Activated CD8-positive, alpha-beta T cell treated with anti-CD3 and anti-CD28 coated beads for 36 hours (primary cell): ENCODE results near the gene PCDHGB6. TPM values are rescaled to one million over a fixed set of nuclear protein-coding genes. Genes with fewer than 3 reads are reported as not detected.

ENCODE experiments used
- ATAC-seq: fragments of 200-7000 bp; cut with Tn5 transposase; one replicate; pipeline ENCODE4 v1.10.0; 2021; ENCODE audit warnings: mild to moderate bottlenecking, moderate library complexity
- CTCF ChIA-PET: fragments of 350-600 bp; sonication (Branson Sonifier 250); formaldehyde crosslinking; loops from one replicate; lab custom pipeline; 2021; ENCODE audit warnings: antibody characterized with exemption; lab: Charles Lee
- POLR2A ChIA-PET: fragments of 350-600 bp; sonication (Branson Sonifier 250); formaldehyde crosslinking; loops from one replicate; lab custom pipeline; 2021; ENCODE audit warnings: antibody characterized with exemption; lab: Charles Lee
- DNase-seq: peaks from one replicate; pipeline ENCODE4 v3.0.0-alpha.2; 2020
- H3K27ac Mint-ChIP-seq: one replicate; pipeline ENCODE4 v1.8.0; 2021; ENCODE audit warnings: mild to moderate bottlenecking, mixed read lengths
- H3K27me3 Mint-ChIP-seq: one replicate; pipeline ENCODE4 v1.8.0; 2021; ENCODE audit warnings: mixed read lengths
- H3K36me3 Mint-ChIP-seq: one replicate; pipeline ENCODE4 v1.8.0; 2021; ENCODE audit warnings: low read depth, mixed read lengths
- H3K4me1 Mint-ChIP-seq: one replicate; pipeline ENCODE4 v1.8.0; 2021; ENCODE audit warnings: low read depth, mixed read lengths
- H3K4me3 Mint-ChIP-seq: one replicate; pipeline ENCODE4 v1.8.0; 2021; ENCODE audit warnings: mild to moderate bottlenecking, moderate library complexity, mixed read lengths
- H3K9me3 Mint-ChIP-seq: one replicate; pipeline ENCODE4 v1.8.0; 2021; ENCODE audit warnings: mixed read lengths
- intact Hi-C: fragments of 100-400 bp; cut with micrococcal nuclease; formaldehyde crosslinking; loops from one replicate; pipeline ENCODE4 v1.10.0; 2022
- total RNA-seq, 2 experiments: library from RNA; stranded (reverse); gene quantifications; one replicate each; pipeline ENCODE4 v1.2.3, GENCODE V29; 2021
- TF ChIP-seq, protein P1 (sequence below): fragments of 200-600 bp; IDR thresholded peaks from one replicate; pipeline ENCODE4 v1.8.0; 2022; ENCODE audit warnings: antibody characterized with exemption, mild to moderate bottlenecking

Gene PCDHGB6
- total RNA-seq, 2 experiments from 2014 or later = 0.09 TPM; not detected in 1

DNA sequence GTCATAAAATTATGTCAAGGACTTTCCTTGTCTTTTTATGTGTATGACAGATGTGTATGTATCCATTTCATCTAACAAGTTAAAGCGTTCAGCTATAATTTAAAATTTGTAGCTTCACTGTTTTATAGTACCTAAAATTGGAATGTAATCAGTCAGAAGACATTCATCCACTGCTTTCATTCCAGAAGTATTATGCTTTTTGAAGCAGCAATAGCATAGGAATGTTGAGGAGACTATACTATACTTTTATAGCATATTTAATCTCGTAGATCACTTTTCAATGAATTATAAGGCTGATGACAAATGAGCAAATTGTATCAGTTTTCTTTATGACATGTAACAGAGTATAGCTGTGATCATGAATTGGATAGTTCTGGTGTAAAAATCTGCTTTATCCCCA lies 29.4 kb downstream of the PCDHGB6 start:
- DNase-seq (no peak), ATAC-seq (no peak)
- Mint-ChIP-seq H3K36me3 (peaks cover 2% of the 10 kb centered on the region), H3K4me1 (no peaks in the 10 kb centered on the region), H3K27ac (no peak overlapping the region), H3K9me3 (peaks cover 6% of the 10 kb centered on the region), H3K4me3 (no peak overlapping the region), H3K27me3 (peaks cover 20% of the 10 kb centered on the region)
- CTCF ChIA-PET = interaction anchor here (1.5 kb wide), 1 partner anchor 9 kb away, joined by 3 read pairs; no protein-coding TSS in a partner anchor
- POLR2A ChIA-PET = no interaction called here
- intact Hi-C loops = no loop called here
- TF ChIP-seq, protein P1, sequence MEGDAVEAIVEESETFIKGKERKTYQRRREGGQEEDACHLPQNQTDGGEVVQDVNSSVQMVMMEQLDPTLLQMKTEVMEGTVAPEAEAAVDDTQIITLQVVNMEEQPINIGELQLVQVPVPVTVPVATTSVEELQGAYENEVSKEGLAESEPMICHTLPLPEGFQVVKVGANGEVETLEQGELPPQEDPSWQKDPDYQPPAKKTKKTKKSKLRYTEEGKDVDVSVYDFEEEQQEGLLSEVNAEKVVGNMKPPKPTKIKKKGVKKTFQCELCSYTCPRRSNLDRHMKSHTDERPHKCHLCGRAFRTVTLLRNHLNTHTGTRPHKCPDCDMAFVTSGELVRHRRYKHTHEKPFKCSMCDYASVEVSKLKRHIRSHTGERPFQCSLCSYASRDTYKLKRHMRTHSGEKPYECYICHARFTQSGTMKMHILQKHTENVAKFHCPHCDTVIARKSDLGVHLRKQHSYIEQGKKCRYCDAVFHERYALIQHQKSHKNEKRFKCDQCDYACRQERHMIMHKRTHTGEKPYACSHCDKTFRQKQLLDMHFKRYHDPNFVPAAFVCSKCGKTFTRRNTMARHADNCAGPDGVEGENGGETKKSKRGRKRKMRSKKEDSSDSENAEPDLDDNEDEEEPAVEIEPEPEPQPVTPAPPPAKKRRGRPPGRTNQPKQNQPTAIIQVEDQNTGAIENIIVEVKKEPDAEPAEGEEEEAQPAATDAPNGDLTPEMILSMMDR = no peak

DNA sequence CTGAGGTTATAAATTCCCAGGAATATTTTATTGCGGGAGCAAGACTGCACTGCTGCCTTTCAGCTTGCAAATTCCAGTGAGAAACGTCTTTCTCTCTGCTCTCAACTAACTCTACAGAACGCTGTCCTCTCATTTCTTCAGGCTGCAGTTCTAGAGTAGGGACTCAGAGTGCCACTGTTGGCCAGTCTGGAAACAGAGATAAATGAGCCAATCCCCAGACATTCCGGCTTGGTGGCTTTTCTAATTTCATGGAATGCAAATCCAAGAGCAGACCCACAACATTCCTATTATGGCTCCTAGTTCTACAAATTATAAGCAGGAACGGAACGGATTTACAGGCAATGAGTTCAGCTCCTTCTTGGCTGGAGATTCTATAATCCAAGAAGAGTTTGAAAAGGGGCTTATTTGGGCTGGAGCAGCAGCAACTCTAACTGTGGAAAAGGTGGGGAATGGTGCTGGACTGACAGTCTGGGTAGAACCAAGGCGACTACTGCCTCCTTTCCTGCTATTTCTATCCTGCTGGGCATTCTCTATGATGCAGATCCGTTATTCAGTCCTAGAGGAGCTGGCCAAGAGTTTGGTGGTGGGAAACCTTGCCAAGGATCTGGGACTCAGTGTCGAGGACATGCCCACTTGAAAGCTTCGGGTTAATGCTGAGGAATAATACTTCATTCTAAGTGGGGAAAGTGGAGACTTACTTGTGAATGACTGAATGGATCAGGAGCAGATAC lies 31.8 kb downstream of the PCDHGB6 start:
- CTCF ChIA-PET = interaction anchor here (1.2 to 1.9 kb wide), 3 partner anchors 9 to 124 kb away, joined by 3 to 7 read pairs (median 4); partner anchors contain the start of genes PCDHGA11 and PCDHGA12
- no peak for DNase-seq
- ATAC-seq = no peak
- POLR2A ChIA-PET = no interaction called here
- Mint-ChIP-seq H3K9me3 (peaks cover 2% of the 10 kb centered on the region), H3K4me1 (no peaks in the 10 kb centered on the region), H3K27me3 (peaks cover 12% of the 10 kb centered on the region), H3K4me3 (no peak overlapping the region), H3K27ac (no peak overlapping the region), H3K36me3 (no peaks in the 10 kb centered on the region)
- TF ChIP-seq, protein P1 = no peak
- intact Hi-C loops = no loop called here

DNA sequence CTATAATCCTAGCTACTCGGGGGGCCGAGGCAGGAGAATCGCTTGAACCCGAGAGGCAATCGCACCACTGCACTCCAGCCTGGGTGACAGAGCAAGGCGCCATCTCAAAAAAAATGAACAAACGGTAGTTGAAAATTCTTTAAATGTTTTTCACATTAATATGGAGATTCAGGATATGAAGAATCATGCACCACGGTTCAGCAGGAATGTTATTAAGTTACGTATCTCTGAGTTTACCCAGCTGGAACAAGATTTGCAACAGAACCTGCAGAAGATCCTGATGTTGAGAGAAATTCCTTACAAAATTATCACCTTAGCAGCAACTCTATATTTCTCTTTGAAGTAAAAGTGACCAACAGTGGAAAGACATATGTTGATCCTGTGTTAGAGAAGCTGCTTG lies 32.5 kb downstream of the PCDHGB6 start:
- no peak overlapping the region for H3K4me3 Mint-ChIP-seq
- ATAC-seq (no peak), DNase-seq (no peak)
- peaks cover 12% of the 10 kb centered on the region for H3K27me3 Mint-ChIP-seq
- H3K4me1 Mint-ChIP-seq = no peaks in the 10 kb centered on the region
- no peaks in the 10 kb centered on the region for H3K36me3 Mint-ChIP-seq
- ChIA-PET POLR2A (no interaction called here), CTCF (interaction anchor here (1.2 to 1.9 kb wide), 3 partner anchors 10 to 124 kb away, joined by 3 to 7 read pairs (median 4); partner anchors contain the start of genes PCDHGA11 and PCDHGA12)
- TF ChIP-seq, protein P1 = no peak
- H3K27ac Mint-ChIP-seq = no peak overlapping the region
- intact Hi-C loops = no loop called here
- H3K9me3 Mint-ChIP-seq = peaks cover 2% of the 10 kb centered on the region

DNA sequence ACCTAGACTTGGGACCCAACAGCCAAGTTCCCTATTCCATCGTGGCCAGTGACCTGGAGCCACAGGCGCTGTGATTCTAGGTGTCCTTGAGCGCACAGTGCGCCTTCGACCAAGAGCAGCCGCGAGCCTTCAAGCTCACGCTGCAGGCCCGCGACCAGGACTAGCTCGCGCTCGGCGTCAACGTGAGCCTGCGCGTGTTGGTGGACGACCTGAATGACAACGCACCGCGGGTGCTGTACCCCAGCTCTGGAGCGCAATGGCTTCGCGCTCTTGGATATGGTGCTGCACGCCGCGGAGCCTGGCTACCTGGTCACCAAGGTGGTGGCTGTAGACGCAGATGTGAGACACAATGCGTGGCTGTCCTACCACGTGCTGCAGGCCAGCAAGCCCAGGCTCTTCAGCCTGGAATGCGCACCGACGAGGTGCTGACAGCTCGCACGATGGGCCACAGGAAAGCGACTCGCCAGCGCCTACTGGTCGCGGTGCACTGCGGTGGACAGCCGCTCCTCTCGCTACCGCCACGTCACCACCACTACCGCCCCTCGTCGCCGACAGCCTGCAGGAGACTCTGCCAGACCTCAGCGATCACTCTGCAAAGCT lies 33.9 kb downstream of the PCDHGB6 start:
- H3K4me3 Mint-ChIP-seq = no peak overlapping the region
- H3K27ac Mint-ChIP-seq = no peak overlapping the region
- CTCF ChIA-PET = interaction anchor here (0.6 to 1.3 kb wide), 2 partner anchors 12 kb away, joined by 3 to 4 read pairs; partner anchors contain the start of gene PCDHGA12
- no peaks in the 10 kb centered on the region for H3K4me1 Mint-ChIP-seq
- TF ChIP-seq, protein P1 = no peak
- DNase-seq (no peak), ATAC-seq (no peak)
- peaks cover 16% of the 10 kb centered on the region for H3K27me3 Mint-ChIP-seq
- no peaks in the 10 kb centered on the region for H3K36me3 Mint-ChIP-seq
- POLR2A ChIA-PET = no interaction called here
- peaks cover 2% of the 10 kb centered on the region for H3K9me3 Mint-ChIP-seq
- intact Hi-C loops = no loop called here

Other genes starting within 250 kb of the PCDHGB6 start
- not detected for gene PCDHB7, start 235.4 kb upstream of the PCDHGB6 start, total RNA-seq
- not detected for gene PCDHB8, start 230.2 kb upstream of the PCDHGB6 start, total RNA-seq
- not detected for gene PCDHB16, start 225.6 kb upstream of the PCDHGB6 start, total RNA-seq
- not detected for gene PCDHB9, start 220.9 kb upstream of the PCDHGB6 start, total RNA-seq
- gene PCDHB10, start 215.7 kb upstream of the PCDHGB6 start, total RNA-seq = not detected
- gene PCDHB11, start 208.4 kb upstream of the PCDHGB6 start, total RNA-seq = not detected
- not detected for gene PCDHB12, start 199.3 kb upstream of the PCDHGB6 start, total RNA-seq
- not detected for gene PCDHB13, start 194.1 kb upstream of the PCDHGB6 start, total RNA-seq
- not detected for gene PCDHB14, start 184.7 kb upstream of the PCDHGB6 start, total RNA-seq
- not detected for gene PCDHB15, start 162.6 kb upstream of the PCDHGB6 start, total RNA-seq
- under 1 TPM in 1 of 2 experiments, not detected in 1; 0.25 TPM for gene SLC25A2, start 104.0 kb upstream of the PCDHGB6 start, total RNA-seq
- gene TAF7, start 87.2 kb upstream of the PCDHGB6 start, total RNA-seq = 10 to 100 TPM; 56.2 to 58.1 TPM
- under 1 TPM in 1 of 2 experiments, not detected in 1; 0.07 TPM for gene PCDHGA1, start 77.5 kb upstream of the PCDHGB6 start, total RNA-seq
- not detected for gene PCDHGA2, start 69.3 kb upstream of the PCDHGB6 start, total RNA-seq
- gene PCDHGA3, start 64.2 kb upstream of the PCDHGB6 start, total RNA-seq = not detected
- gene PCDHGB1, start 57.9 kb upstream of the PCDHGB6 start, total RNA-seq = not detected
- gene PCDHGA4, start 53.0 kb upstream of the PCDHGB6 start, total RNA-seq = not detected
- gene PCDHGB2, start 48.0 kb upstream of the PCDHGB6 start, total RNA-seq = under 1 TPM; 0.11 to 0.14 TPM
- gene PCDHGA5, start 43.9 kb upstream of the PCDHGB6 start, total RNA-seq = not detected
- under 1 TPM; 0.07 to 0.16 TPM for gene PCDHGB3, start 37.8 kb upstream of the PCDHGB6 start, total RNA-seq
- not detected for gene PCDHGA6, start 34.1 kb upstream of the PCDHGB6 start, total RNA-seq
- gene PCDHGA7, start 25.3 kb upstream of the PCDHGB6 start, total RNA-seq = not detected
- gene PCDHGB4, start 20.3 kb upstream of the PCDHGB6 start, total RNA-seq = not detected
- gene PCDHGA8, start 15.4 kb upstream of the PCDHGB6 start, total RNA-seq = not detected
- gene PCDHGB5, start 10.1 kb upstream of the PCDHGB6 start, total RNA-seq = under 1 TPM in 1 of 2 experiments, not detected in 1; 0.11 TPM
- gene PCDHGA9, start 5.2 kb upstream of the PCDHGB6 start, total RNA-seq = under 1 TPM in 1 of 2 experiments, not detected in 1; 0.09 TPM
- gene PCDHGA10, start 5.0 kb downstream of the PCDHGB6 start, total RNA-seq = not detected
- gene PCDHGB7, start 9.7 kb downstream of the PCDHGB6 start, total RNA-seq = not detected
- not detected for gene PCDHGA11, start 13.0 kb downstream of the PCDHGB6 start, total RNA-seq
- not detected for gene PCDHGA12, start 22.5 kb downstream of the PCDHGB6 start, total RNA-seq
- gene PCDHGC3, start 67.9 kb downstream of the PCDHGB6 start, total RNA-seq = not detected
- not detected for gene PCDHGC4, start 77.0 kb downstream of the PCDHGB6 start, total RNA-seq
- gene PCDHGC5, start 81.1 kb downstream of the PCDHGB6 start, total RNA-seq = not detected
- 100 to 1,000 TPM; 209 to 218 TPM for gene DIAPH1, start 211.0 kb downstream of the PCDHGB6 start, total RNA-seq
- 10 to 100 TPM; 94.8 to 98.3 TPM for gene HDAC3, start 228.8 kb downstream of the PCDHGB6 start, total RNA-seq
- 10 to 100 TPM; 31.4 to 35.6 TPM for gene RELL2, start 229.0 kb downstream of the PCDHGB6 start, total RNA-seq
- 10 to 100 TPM; 30.1 to 31.8 TPM for gene FCHSD1, start 243.4 kb downstream of the PCDHGB6 start, total RNA-seq